Measurements from ENCODE around the gene RTL1. TPM values are rescaled to one million over a fixed set of nuclear protein-coding genes. Genes with fewer than 3 reads are reported as not detected.

The RTL1 gene
- total RNA-seq, 1 experiment from 2014 or later, result not detected

GRCh38 chr14:100841761-100842403 lies 61.6 kb downstream of the RTL1 start:
- in situ Hi-C loops (cut with HindIII; ENCODE audit: low pct_unique_long_range_greater_than_20kb, low sequenced_read_pairs), result no loop called here
- no peak for DNase-seq (ENCODE audit: low read depth)

- DNase-seq (ENCODE audit: low read depth), result no peak
- in situ Hi-C loops (cut with HindIII; ENCODE audit: low pct_unique_long_range_greater_than_20kb, low sequenced_read_pairs), result no loop called here
Measured at GRCh38 chr14:100841066-100841760, 62.3 kb downstream of the RTL1 start.

DNA sequence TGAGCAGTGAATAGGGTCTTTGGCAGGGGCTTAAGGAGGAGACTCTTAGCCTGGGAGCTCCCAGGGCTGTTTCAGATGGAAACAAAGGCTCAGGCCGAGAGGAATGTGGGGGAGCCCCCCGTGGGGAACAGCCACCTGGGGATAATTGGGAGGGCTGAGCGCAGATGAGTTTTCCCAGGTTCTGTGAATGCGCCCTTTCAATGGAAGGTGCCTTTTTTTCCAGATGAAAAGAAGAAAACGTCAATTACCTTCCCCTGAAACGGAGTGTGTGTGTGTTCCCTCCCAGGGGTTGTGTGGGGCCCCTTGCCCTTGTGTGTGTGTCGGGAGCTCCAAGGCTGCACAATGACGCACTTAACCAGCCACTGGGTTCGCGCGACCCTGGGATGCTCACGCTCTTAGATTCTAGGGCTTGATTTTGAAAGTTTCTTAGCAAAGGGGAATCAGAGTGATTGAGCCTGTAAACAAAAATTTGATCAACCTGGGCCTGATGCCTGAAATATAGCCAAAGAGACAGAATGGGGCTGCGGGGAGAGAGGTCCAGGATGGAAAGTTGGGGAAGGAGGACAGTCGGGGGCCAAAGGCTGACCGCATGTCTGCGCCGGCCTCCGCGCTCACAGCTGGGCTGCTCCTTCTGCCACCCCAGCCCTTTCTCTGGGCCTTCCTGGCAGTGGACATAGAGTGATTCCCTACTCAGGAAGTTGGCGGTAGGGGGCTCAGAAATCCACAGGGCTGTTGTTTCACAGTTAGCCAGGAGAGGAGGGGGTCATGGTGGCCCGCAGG lies 63.0 kb downstream of the RTL1 start:
- no peak for DNase-seq (ENCODE audit: low read depth)
- in situ Hi-C loops (cut with HindIII; ENCODE audit: low pct_unique_long_range_greater_than_20kb, low sequenced_read_pairs), result no loop called here

GRCh38 chr14:100839681-100840111 lies 63.8 kb downstream of the RTL1 start:
- no peak for DNase-seq (ENCODE audit: low read depth)

DNA sequence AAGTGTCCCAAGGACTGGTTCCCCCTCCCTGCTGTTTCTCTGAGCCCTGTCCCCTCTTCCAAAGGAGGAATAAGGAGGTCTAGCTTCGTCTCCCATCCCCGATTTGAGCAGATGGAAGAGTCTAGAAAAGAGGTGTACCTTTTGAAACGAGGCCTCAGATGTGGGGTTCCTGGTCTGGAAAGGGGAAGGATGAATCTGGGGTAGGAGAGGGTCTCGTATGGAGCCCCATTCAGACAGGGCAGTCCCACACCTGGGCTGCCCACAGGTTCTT lies 64.3 kb downstream of the RTL1 start:
- in situ Hi-C loops (cut with HindIII; ENCODE audit: low pct_unique_long_range_greater_than_20kb, low sequenced_read_pairs), result no loop called here

More at GRCh38 chr14:100839681-100840111, 63.8 kb downstream of the RTL1 start:
- in situ Hi-C loops (cut with HindIII; ENCODE audit: low pct_unique_long_range_greater_than_20kb, low sequenced_read_pairs), result no loop called here

GRCh38 chr14:100838493-100839314 lies 64.8 kb downstream of the RTL1 start:
- no peak for DNase-seq (ENCODE audit: low read depth)
- in situ Hi-C loops (cut with HindIII; ENCODE audit: low pct_unique_long_range_greater_than_20kb, low sequenced_read_pairs), result no loop called here

More for the DNA sequence above, 64.3 kb downstream of the RTL1 start:
- DNase-seq (ENCODE audit: low read depth), result no peak

DNA sequence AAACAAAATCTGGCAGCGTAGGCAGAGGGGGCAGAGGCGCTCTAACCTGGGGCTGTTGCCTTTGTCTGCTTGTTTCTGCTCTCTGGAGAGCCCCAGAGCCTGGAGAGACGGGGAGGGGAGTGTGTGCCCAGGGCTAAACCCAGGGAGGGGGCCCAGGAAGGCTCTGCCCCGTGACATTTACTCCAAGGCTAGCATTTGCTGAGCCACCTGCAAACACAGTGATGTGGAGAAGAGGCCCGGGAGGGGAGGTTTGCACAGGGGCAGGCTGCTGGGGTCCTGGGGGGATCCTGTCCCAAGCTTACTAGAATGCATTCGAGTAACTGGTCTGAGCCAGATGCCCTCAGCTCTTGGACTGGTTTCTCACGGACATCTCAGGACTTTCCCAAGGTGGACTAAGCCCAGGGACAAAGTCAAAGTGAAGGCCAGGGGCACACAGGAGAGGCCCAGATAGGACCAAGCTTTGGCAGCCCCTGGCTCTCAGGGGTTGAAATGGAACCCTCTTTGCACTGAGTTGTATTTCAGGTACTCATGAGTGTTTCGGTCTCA lies 65.6 kb downstream of the RTL1 start:
- in situ Hi-C loops (cut with HindIII; ENCODE audit: low pct_unique_long_range_greater_than_20kb, low sequenced_read_pairs), result no loop called here
- DNase-seq (ENCODE audit: low read depth), result no peak

GRCh38 chr14:100836941-100837804 lies 66.3 kb downstream of the RTL1 start:
- DNase-seq (ENCODE audit: low read depth), result no peak
- in situ Hi-C loops (cut with HindIII; ENCODE audit: low pct_unique_long_range_greater_than_20kb, low sequenced_read_pairs), result no loop called here

- no peak for DNase-seq (ENCODE audit: low read depth)
- in situ Hi-C loops (cut with HindIII; ENCODE audit: low pct_unique_long_range_greater_than_20kb, low sequenced_read_pairs), result no loop called here
Measured at GRCh38 chr14:100836311-100836805, 67.2 kb downstream of the RTL1 start.

- DNase-seq (ENCODE audit: low read depth), result no peak
- in situ Hi-C loops (cut with HindIII; ENCODE audit: low pct_unique_long_range_greater_than_20kb, low sequenced_read_pairs), result no loop called here
Measured at GRCh38 chr14:100835548-100836310, 67.8 kb downstream of the RTL1 start.

GRCh38 chr14:100834794-100835547 lies 68.6 kb downstream of the RTL1 start:
- in situ Hi-C loops (cut with HindIII; ENCODE audit: low pct_unique_long_range_greater_than_20kb, low sequenced_read_pairs), result no loop called here
- DNase-seq (ENCODE audit: low read depth), result no peak

- DNase-seq (ENCODE audit: low read depth), result no peak
- in situ Hi-C loops (cut with HindIII; ENCODE audit: low pct_unique_long_range_greater_than_20kb, low sequenced_read_pairs), result no loop called here
Measured at GRCh38 chr14:100834082-100834793, 69.3 kb downstream of the RTL1 start.

GRCh38 chr14:100832311-100832960 lies 71.1 kb downstream of the RTL1 start:
- DNase-seq (ENCODE audit: low read depth), result no peak

GRCh38 chr14:100830681-100831080 lies 72.8 kb downstream of the RTL1 start:
- in situ Hi-C loops (cut with HindIII; ENCODE audit: low pct_unique_long_range_greater_than_20kb, low sequenced_read_pairs), result no loop called here

More at GRCh38 chr14:100832311-100832960, 71.1 kb downstream of the RTL1 start:
- in situ Hi-C loops (cut with HindIII; ENCODE audit: low pct_unique_long_range_greater_than_20kb, low sequenced_read_pairs), result no loop called here

More at GRCh38 chr14:100830681-100831080, 72.8 kb downstream of the RTL1 start:
- DNase-seq (ENCODE audit: low read depth), result no peak

Measured in Caki2 (cell line).